Right kidney (tissue), 1 donor: ENCODE data around the gene CDH4.

Experiments
- DNase-seq: peaks from one replicate; pipeline ENCODE4 v3.0.0-alpha.2; 2016

The CDH4 gene

GRCh38 chr20:61871160-61871559 lies 619.1 kb downstream of the CDH4 start:
- DNase-seq: no peak

- DNase-seq: no peak
Observed at GRCh38 chr20:61871913-61872312, 619.9 kb downstream of the CDH4 start.

GRCh38 chr20:61872371-61872900 lies 620.4 kb downstream of the CDH4 start:
- DNase-seq: no peak

- DNase-seq: no peak
Observed at GRCh38 chr20:61873651-61874420, 621.8 kb downstream of the CDH4 start.

- no peak for DNase-seq
Observed at GRCh38 chr20:61874421-61875068, 622.5 kb downstream of the CDH4 start.

- no peak for DNase-seq
Observed at GRCh38 chr20:61875221-61875885, 623.3 kb downstream of the CDH4 start.

- no peak for DNase-seq
Observed at GRCh38 chr20:61875996-61876395, 623.9 kb downstream of the CDH4 start.

- no peak for DNase-seq
Observed at GRCh38 chr20:61876952-61877728, 625.1 kb downstream of the CDH4 start.

GRCh38 chr20:61877776-61878477 lies 625.9 kb downstream of the CDH4 start:
- no peak for DNase-seq

- no peak for DNase-seq
Observed at GRCh38 chr20:61878478-61879302, 626.6 kb downstream of the CDH4 start.

GRCh38 chr20:61879303-61879620 lies 627.2 kb downstream of the CDH4 start:
- DNase-seq: no peak

- DNase-seq: no peak
Observed at GRCh38 chr20:61879694-61880093, 627.6 kb downstream of the CDH4 start.

- no peak for DNase-seq
Observed at GRCh38 chr20:61880706-61881105, 628.6 kb downstream of the CDH4 start.

GRCh38 chr20:61881416-61881815 lies 629.4 kb downstream of the CDH4 start:
- DNase-seq: no peak

GRCh38 chr20:61881861-61882260 lies 629.8 kb downstream of the CDH4 start:
- DNase-seq: no peak

GRCh38 chr20:61882716-61883615 lies 630.9 kb downstream of the CDH4 start:
- no peak for DNase-seq

- no peak for DNase-seq
Observed at GRCh38 chr20:61883857-61884393, 631.9 kb downstream of the CDH4 start.

- DNase-seq: no peak
Observed at GRCh38 chr20:61884571-61885389, 632.7 kb downstream of the CDH4 start.
